NOMO-1 (cell line): ENCODE data around the gene DHCR24.
A peak's percentile ranks its signal among the peaks of the same experiment; 100 is the strongest.
"Not testable (repeated sequence)": the region's sequence is repeated elsewhere in the genome, so short reads cannot be mapped to it uniquely, and the experiment has no call there.

Experiments
- DNase-seq, 2 experiments: peaks; one replicate each; lab custom pipeline; 2025; ENCODE audit not compliant: unreplicated experiment in 2 of 2; lab: John Stamatoyannopoulos, UW

The DHCR24 gene

GRCh38 chr1:54888080-54888733 lies 1.2 kb upstream of the DHCR24 start:
- DNase-seq: no peak

- DNase-seq: peak; percentile 25 to 36
Observed at GRCh38 chr1:54887665-54888071, 673 bp upstream of the DHCR24 start.

DNA sequence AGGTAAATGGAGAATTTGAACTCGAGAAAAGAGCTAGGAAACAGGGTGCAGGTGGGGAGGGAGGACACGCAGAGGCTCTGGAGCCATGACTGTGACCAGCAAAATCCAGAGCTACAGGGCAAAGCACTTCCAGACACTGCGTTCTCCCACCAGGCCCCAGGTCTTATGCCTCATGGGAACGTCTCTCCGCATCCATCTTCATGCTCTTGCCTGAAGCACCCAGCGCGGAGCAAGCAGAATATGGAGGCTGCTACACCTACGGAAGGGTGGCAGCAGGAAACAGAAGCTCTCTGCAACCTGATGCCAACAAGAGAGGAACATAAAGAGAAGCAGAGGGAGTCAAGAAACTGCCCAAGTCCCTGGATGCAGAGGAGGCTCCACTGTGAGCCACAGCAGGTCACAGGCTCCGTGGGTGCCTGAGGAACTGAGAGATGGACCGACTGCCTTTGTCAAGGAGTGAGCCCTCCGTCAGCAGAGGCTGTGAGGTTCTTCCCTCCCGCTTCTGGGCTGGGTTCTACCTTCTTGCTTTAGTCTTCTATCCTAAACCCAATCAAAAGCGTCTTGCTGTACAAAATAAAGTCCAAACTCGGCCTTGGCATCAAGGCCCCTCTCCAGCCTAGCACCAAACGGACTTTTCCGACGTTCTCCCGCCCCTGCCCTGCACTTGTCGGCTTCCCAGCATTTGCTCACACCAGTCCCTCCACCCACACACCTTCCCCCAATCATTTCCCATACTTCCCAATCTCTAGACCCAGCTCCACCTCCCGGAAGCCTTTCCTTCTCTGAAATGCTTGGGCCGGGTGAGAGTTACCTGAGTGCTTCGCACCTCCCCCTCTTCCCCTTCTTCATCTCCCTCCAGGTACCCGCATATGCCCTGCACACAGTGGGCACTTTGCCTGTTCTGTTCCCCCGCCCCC lies 930 bp downstream of the DHCR24 start:
- DNase-seq: peak in 1 of 2 experiments; percentile 8

DNA sequence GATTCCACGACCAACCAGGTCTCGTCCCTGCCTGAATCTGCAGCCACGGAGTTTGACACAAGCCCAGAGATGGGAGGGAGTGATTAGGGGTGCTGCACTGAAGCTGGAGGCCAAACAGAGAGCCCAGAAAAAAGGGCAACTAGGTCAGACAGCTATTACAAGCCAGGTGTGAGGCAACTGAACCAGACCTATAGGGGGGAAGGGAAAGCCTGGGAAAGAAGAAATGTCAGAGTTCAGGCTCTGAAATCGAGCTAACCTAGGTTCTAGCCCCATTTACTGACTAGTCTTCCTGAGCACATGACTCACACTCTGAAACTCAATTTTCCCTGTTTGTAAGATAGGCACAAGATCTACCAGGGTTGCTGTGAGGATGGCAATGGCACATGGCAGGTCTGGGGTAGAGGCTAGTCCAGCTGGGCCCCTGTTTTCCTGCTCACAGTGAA lies 1.7 kb downstream of the DHCR24 start:
- DNase-seq: no peak

GRCh38 chr1:54884768-54885167 lies 2.2 kb downstream of the DHCR24 start:
- DNase-seq: no peak

GRCh38 chr1:54884135-54884586 lies 2.8 kb downstream of the DHCR24 start:
- no peak for DNase-seq

- peak; percentile 9 to 13 for DNase-seq
Observed at GRCh38 chr1:54883349-54884102, 3.5 kb downstream of the DHCR24 start.

DNA sequence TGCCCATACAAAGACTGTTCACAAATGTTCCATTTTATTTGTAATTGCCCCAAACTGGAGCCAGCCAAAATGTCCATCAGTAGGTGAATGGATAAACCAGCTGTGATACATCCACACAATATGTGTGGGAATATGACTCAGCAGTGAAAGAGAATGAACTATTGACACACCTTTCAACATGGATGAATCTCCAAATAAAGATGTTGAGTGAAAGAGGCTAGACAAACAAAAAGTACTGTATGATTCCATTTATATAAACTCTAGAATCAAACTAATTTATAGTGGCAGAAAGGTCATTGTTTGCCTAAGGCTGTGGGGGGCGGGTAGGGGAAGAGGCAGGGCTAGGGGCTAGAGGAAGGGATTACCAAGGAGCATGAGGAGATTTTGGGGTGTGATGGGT lies 4.5 kb downstream of the DHCR24 start:
- DNase-seq: no peak

DNA sequence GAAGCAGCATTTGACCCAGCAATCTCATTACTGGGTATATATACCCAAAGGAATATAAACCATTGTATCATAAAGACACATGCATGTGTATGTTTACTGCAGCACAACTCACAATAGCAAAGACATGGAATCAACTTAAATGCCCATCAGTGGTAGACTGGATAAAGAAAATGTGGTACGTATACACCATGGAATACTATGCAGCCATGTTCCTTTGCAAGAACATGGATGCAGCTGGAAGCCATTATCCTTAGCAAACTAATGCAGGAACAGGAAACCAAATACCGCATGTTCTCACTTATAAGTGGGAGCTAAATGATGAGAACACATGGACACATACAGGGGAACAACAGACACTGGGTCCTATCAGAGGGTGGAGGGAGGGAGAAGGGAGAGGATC lies 5.4 kb downstream of the DHCR24 start:
- not testable (repeated sequence) for DNase-seq

- DNase-seq: no peak
Observed at GRCh38 chr1:54879872-54880271, 7.1 kb downstream of the DHCR24 start.

- DNase-seq: no peak
Observed at GRCh38 chr1:54876814-54877213, 10.2 kb downstream of the DHCR24 start.

GRCh38 chr1:54875000-54875399 lies 12.0 kb downstream of the DHCR24 start:
- DNase-seq: no peak

- no peak for DNase-seq
Observed at GRCh38 chr1:54874079-54874830, 12.7 kb downstream of the DHCR24 start.

DNA sequence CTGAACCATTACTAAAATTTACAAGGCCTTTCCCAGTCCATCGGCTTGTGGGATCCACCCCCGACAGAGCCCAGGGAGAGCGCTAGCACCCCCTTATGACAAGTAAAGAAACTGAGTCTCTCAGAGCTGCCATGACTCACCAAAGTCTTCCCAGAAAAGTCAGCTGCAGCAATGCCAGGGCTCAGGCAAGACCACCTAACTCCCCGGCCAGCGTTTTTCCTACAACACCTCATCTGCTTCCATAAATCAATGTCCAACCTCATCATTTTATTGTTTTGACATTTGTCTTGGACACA lies 15.0 kb downstream of the DHCR24 start:
- no peak for DNase-seq

GRCh38 chr1:54871275-54872035 lies 15.5 kb downstream of the DHCR24 start:
- no peak for DNase-seq

GRCh38 chr1:54870869-54871268 lies 16.1 kb downstream of the DHCR24 start:
- no peak for DNase-seq

- DNase-seq: no peak
Observed at GRCh38 chr1:54869173-54869851, 17.7 kb downstream of the DHCR24 start.

DNA sequence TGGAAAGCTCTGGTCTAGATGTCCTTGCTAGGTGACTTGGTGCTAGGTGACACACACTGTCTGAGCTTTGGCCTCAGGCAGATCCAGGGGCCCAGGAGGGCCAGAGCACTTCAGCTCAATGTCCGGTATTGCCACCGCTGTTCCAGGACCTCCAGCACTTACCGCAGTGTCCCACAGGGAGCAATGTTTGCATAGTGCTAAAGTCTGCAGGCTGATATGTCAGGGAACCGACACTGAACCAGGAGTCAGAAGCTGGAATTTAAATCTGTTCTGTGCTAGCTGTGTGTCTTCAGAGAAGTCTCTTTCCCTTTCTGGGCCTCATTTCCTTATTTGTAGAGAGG lies 19.3 kb downstream of the DHCR24 start:
- DNase-seq: no peak
